Smooth muscle cell (in vitro differentiated cells): ENCODE data around the gene NEDD9. TPM values are rescaled to one million over a fixed set of nuclear protein-coding genes. Genes with fewer than 3 reads are reported as not detected.

Experiments
- DNase-seq: peaks from one replicate; lab custom pipeline; 2025; ENCODE audit not compliant: unreplicated experiment; lab: John Stamatoyannopoulos, UW
- H2AFZ ChIP-seq: fragments of 200-600 bp; sonication (generic); 2 replicates; pipeline ENCODE4 v1.6.0; 2016; ENCODE audit warnings: antibody characterized with exemption, low read depth, mild to moderate bottlenecking
- H3F3A ChIP-seq: fragments of 200-600 bp; sonication (generic); 2 replicates; pipeline ENCODE4 v1.6.0; 2017; ENCODE audit warnings: antibody characterized with exemption, low read depth
- H3K27ac ChIP-seq: fragments of 200-600 bp; sonication (generic); 2 replicates; pipeline ENCODE4 v1.5.1; 2016; ENCODE audit warnings: low read depth, mild to moderate bottlenecking
- H3K27me3 ChIP-seq: fragments of 200-600 bp; sonication (generic); 2 replicates; pipeline ENCODE4 v1.6.1; 2016; ENCODE audit warnings: low read depth, mild to moderate bottlenecking
- H3K36me3 ChIP-seq: fragments of 200-600 bp; sonication (generic); 2 replicates; pipeline ENCODE4 v1.5.1; 2016; ENCODE audit warnings: low read depth
- H3K4me1 ChIP-seq: fragments of 200-600 bp; sonication (generic); 2 replicates; pipeline ENCODE4 v1.5.1; 2016; ENCODE audit warnings: low read depth
- H3K4me2 ChIP-seq: fragments of 200-600 bp; sonication (generic); 2 replicates; pipeline ENCODE4 v1.6.0; 2016; ENCODE audit warnings: mild to moderate bottlenecking
- H3K4me3 ChIP-seq: fragments of 200-600 bp; sonication (generic); 2 replicates; pipeline ENCODE4 v1.5.1; 2016; ENCODE audit warnings: mild to moderate bottlenecking
- H3K79me2 ChIP-seq: fragments of 200-600 bp; sonication (generic); 2 replicates; pipeline ENCODE4 v1.6.0; 2016; ENCODE audit warnings: low read depth, mild to moderate bottlenecking
- H3K9ac ChIP-seq: fragments of 200-600 bp; sonication (generic); 2 replicates; pipeline ENCODE4 v1.6.0; 2016; ENCODE audit warnings: low read depth
- H3K9me3 ChIP-seq: fragments of 200-600 bp; sonication (generic); replicated peaks from 2 replicates; pipeline ENCODE4 v1.5.1; 2016; ENCODE audit warnings: low read depth
- H4K20me1 ChIP-seq: fragments of 200-600 bp; sonication (generic); 2 replicates; pipeline ENCODE4 v1.6.0; 2016; ENCODE audit warnings: low read depth
- WGBS: methylation state at CpG from one replicate; pipeline ENCODE4 v1.1.7; 2016; ENCODE audit warnings: low lambda C conversion rate; 5-methylcytosine and 5-hydroxymethylcytosine counted together
- polyA plus RNA-seq: library from polyadenylated mRNA; unstranded; fragments of >200 nt; fragmentation: Nextera tagmentation; extraction: Ambion mirVana; gene quantifications from 2 replicates; pipeline ENCODE4 v1.2.1, GENCODE V29; 2016
- total RNA-seq: library from RNA; depleted of rRNA; stranded (reverse); fragments of >200 nt; gene quantifications from 2 replicates; pipeline ENCODE4 v1.2.3, GENCODE V29; 2014
- TF ChIP-seq, protein P1 (sequence below): fragments of 200-600 bp; sonication (generic); IDR thresholded peaks from 2 replicates; pipeline ENCODE4 v1.5.1; 2017; ENCODE audit warnings: borderline replicate concordance, mild to moderate bottlenecking, antibody characterized with exemption; ENCODE audit not compliant: insufficient read depth, poor library complexity, severe bottlenecking

Gene NEDD9
- total and polyA plus RNA-seq, 2 experiments from 2014 or later: 85.6 to 127 TPM

DNA sequence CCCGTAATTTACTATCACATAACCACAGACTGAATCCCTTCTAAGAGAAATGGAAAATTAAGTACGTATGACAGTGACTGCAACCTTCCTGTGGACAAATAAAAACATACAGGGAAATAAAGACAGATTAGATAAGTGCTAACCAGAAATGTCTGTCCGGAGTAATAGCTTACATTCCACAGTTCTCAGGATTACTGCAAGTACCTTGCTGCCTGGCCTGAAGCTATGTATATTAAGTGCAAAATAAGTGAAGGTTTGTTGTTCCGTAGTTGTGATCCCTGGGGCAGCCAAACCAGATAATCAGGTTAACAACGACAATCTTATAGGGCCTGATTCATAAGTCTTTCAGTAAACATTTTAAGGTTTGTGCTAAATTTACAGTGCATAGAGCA is 2.8 kb downstream of the NEDD9 start:
- DNase-seq: no peak
- Histone ChIP-seq H3K27ac (peak overlapping the region; percentile 99), H3K4me1 (peaks cover 42% of the 10 kb centered on the region), H2AFZ (no peak overlapping the region), H3K4me3 (peak overlapping the region; percentile 92), H4K20me1 (peaks cover 76% of the 10 kb centered on the region), H3K4me2 (peak overlapping the region; percentile 90), H3K79me2 (peaks cover 76% of the 10 kb centered on the region), H3K9me3 (no peaks in the 10 kb centered on the region), H3K36me3 (no peaks in the 10 kb centered on the region), H3F3A (peaks cover 49% of the 10 kb centered on the region), H3K9ac (peak overlapping the region; percentile 98), H3K27me3 (no peaks in the 10 kb centered on the region)
- 4% methylated on average over 5 of the region's 5 CpGs for WGBS
- TF ChIP-seq, protein P1, sequence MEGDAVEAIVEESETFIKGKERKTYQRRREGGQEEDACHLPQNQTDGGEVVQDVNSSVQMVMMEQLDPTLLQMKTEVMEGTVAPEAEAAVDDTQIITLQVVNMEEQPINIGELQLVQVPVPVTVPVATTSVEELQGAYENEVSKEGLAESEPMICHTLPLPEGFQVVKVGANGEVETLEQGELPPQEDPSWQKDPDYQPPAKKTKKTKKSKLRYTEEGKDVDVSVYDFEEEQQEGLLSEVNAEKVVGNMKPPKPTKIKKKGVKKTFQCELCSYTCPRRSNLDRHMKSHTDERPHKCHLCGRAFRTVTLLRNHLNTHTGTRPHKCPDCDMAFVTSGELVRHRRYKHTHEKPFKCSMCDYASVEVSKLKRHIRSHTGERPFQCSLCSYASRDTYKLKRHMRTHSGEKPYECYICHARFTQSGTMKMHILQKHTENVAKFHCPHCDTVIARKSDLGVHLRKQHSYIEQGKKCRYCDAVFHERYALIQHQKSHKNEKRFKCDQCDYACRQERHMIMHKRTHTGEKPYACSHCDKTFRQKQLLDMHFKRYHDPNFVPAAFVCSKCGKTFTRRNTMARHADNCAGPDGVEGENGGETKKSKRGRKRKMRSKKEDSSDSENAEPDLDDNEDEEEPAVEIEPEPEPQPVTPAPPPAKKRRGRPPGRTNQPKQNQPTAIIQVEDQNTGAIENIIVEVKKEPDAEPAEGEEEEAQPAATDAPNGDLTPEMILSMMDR: no peak

DNA sequence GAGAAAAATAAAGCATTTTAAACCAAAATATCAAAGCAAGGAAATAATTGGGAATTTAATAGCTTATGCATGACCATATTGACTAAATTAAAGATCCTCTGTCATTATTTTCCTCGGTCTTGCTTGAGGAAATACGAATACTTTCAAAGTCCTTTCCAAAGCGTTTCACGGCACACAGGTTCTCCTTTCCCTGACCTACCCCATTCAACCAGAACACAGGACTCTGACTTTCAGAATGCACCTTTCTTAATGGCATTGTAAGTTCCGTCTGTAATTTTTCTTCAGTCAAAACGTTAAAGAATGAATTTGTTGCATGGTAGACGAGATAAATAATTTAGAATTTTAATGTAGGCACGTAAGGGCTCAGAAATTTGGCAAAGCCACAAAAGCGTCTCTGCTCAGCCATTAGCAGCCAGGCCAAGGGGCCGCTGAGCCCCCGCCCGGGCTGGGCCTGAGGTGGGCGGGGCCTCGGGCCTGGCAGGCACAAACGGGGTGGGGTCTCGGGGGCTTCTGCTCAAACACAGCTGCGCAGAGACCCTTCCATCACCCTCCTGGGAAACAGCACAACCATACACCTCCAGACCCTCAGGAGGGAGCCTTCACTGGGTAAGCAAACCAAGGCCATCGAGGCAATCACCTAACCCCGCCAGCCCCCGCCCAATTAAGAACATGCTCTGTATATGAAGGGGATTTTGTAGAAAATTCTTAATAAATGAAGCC is 3.4 kb downstream of the NEDD9 start:
- Histone ChIP-seq H3K27ac (peak overlapping the region; percentile 99), H3K79me2 (peaks cover 81% of the 10 kb centered on the region), H3K4me2 (peak overlapping the region; percentile 90), H3K4me3 (peak overlapping the region; percentile 92), H3K9ac (peak overlapping the region; percentile 98), H4K20me1 (peaks cover 82% of the 10 kb centered on the region), H3K4me1 (peaks cover 37% of the 10 kb centered on the region), H2AFZ (no peak overlapping the region), H3F3A (peaks cover 44% of the 10 kb centered on the region), H3K27me3 (no peaks in the 10 kb centered on the region), H3K36me3 (no peaks in the 10 kb centered on the region), H3K9me3 (no peaks in the 10 kb centered on the region)
- TF ChIP-seq, protein P1: no peak
- WGBS: 9% methylated on average over 20 of the region's 20 CpGs
- no peak for DNase-seq

DNA sequence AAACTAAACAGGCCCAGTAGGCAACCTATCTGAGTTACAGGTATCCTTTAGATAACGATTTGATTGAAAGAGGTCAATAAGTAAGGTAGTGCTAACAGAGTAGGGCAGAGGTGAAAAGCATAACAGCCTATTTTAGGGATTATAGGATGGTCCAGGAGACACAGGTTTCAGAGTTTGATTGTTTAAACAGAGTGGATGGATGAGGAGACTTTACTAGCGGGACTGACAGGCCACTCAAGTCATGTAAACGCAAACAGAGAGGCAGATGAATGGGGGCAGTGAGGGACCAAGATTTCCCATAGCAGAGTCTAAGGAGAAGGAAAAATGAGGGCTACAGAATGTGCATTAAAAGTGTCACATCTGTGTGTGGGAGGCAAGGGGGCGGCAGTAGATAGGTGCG is 4.8 kb downstream of the NEDD9 start:
- H3K4me3 ChIP-seq: peak overlapping the region; percentile 92
- TF ChIP-seq, protein P1: no peak
- 80% methylated on average over 5 of the region's 5 CpGs for WGBS
- peaks cover 95% of the 10 kb centered on the region for H3K79me2 ChIP-seq
- H3K9ac ChIP-seq: no peak overlapping the region
- no peak overlapping the region for H2AFZ ChIP-seq
- H3F3A ChIP-seq: peaks cover 38% of the 10 kb centered on the region
- no peaks in the 10 kb centered on the region for H3K9me3 ChIP-seq
- no peaks in the 10 kb centered on the region for H3K27me3 ChIP-seq
- H3K36me3 ChIP-seq: no peaks in the 10 kb centered on the region
- H3K4me1 ChIP-seq: peaks cover 31% of the 10 kb centered on the region
- H4K20me1 ChIP-seq: peaks cover 96% of the 10 kb centered on the region
- H3K4me2 ChIP-seq: peak overlapping the region; percentile 90
- DNase-seq: no peak
- H3K27ac ChIP-seq: peak overlapping the region; percentile 99

DNA sequence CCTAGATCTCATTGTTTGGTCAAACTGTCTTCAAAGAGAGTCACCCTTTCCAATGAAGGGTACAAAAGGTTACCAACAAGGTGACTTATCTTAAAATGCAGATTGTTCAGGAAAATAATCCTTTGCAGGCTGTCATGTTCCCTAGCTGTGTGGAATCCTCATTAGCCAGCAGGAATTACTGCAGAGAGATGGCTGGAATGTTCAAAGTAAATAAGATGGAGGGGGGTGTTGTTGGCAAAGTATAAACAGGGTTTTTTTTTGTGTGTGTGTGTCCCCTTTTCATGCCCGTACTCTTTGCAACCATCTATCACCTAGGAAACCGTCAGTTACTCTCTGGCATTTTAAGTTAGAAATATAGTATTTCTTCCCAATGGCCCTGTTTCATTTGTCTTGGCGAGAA is 6.5 kb downstream of the NEDD9 start:
- peak overlapping the region; percentile 90 for H3K4me2 ChIP-seq
- DNase-seq: no peak
- TF ChIP-seq, protein P1: no peak

More for the DNA sequence above, 6.5 kb downstream of the NEDD9 start:
- Histone ChIP-seq H3F3A (peaks cover 43% of the 10 kb centered on the region), H3K27me3 (no peaks in the 10 kb centered on the region), H3K27ac (peak overlapping the region; percentile 99), H3K79me2 (peaks cover 98% of the 10 kb centered on the region), H2AFZ (no peak overlapping the region), H3K9ac (peak overlapping the region; percentile 6), H3K4me1 (peaks cover 39% of the 10 kb centered on the region), H3K36me3 (no peaks in the 10 kb centered on the region), H4K20me1 (peaks cover 99% of the 10 kb centered on the region), H3K9me3 (no peaks in the 10 kb centered on the region), H3K4me3 (peak overlapping the region; percentile 92)
- WGBS: 60% methylated on average over 3 of the region's 3 CpGs
